NCI-H2196 (cell line): ENCODE data around the gene MYH3.

Source experiments
- DNase-seq: peaks from one replicate; lab custom pipeline; 2025; ENCODE audit not compliant: unreplicated experiment; lab: John Stamatoyannopoulos, UW

MYH3 gene

DNA sequence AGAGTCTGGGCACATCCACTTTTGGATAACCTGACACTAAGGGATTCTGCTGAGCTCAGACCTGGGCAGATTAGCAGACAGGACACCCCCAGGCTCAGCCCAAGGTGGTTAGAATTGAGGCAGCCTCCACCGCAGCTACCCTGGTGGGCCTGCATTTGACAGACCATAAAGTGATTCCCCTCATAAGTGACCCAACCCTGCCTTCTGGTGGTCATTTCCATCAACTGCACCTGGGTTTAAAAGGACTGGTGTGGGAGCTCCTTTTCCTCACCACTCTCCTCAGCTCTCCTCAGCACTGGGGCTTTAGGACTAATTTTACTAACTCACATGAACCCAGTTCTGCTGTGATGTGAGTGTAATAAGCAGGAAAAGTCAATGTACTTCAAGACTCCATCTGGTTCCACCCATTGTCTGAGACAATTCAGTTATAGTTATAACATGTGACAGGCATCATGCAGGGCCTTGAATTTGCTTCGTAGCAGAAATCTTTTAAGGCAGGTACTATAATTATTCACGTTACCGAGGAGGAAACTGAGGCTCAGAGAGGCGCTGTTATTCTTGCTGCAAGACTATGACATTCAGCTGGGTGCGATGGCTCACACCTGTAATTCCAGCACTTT, 42.5 kb downstream of the MYH3 start:
- peak; percentile 5 for DNase-seq

- DNase-seq, result no peak
These were observed 43.2 kb downstream of the MYH3 start for GRCh38 chr17:10613775-10614513.

DNA sequence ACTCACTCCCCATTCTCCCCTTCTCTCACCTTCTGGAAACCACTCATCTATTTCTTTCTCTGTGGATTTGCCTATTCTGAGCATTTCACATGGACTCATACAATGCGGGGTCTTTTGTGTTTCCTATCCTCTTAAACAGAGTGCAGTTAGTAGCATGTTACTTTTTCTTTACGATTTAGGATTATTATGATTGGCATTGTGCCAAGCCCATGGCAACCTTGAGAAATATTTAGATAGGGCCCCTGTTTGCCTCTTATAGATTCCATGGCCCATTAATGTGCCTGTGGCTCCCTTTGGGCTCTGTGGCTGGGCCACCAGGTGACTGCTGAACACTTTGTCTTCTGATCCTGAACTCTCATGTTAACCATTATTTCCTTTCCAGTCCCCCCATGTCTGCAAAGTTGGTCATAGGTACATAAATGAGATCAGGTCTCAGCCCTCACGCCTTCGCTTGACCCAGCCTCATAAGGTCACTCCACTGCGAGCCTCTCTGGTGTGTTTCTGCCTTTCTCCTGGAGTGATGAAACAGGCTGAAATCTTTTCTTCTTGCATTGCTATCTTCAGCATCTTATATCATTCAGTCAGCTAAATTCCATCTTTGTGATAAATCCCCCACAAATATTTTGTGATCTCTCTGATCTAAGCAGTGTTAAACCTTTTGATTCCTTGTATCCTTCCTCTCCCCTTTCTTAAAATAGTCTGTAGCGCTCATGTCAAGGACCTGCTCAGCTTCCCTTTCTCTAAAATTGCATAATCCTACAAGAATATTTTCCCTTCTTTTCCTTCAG, 44.0 kb downstream of the MYH3 start:
- DNase-seq, result no peak

GRCh38 chr17:10610884-10611283, 46.2 kb downstream of the MYH3 start:
- DNase-seq, result no peak

DNA sequence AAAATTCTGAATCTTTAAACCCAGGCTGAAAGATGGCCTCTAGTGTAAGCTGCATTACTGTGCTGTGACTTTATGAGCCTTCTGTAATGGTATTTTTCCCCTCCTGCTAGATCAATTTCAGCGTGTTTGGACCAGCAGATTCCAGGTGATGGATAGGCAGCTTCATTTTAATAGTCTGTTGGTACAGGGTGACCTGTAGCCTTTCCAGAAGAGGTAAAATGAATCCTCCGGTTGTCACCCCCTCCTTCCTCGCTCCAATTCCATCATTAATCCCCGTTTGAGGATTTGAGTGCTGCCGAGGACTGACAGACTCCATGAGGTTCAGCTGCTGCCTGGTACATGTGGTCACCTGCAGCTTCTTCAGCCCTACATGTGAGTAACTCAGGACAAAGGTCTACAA, 48.9 kb downstream of the MYH3 start:
- no peak for DNase-seq

DNA sequence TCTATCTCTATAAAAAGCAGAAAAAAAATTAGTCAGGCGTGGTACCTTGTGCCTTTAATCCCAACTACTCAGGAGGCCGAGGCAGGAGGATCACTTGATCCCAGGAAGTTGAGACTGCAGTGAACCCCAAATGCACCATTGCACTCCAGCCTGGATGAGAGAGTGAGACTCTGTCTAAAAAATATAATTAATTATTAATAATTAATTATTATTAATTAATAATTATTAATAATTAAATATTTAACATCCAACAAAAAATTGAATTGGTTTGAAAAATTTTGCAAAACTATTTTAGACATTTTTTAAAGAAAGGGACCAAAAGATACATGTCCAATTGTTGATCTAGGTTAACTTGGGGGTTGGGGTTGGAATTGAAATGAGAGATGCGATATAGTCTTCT, 51.0 kb downstream of the MYH3 start:
- no peak for DNase-seq

DNA sequence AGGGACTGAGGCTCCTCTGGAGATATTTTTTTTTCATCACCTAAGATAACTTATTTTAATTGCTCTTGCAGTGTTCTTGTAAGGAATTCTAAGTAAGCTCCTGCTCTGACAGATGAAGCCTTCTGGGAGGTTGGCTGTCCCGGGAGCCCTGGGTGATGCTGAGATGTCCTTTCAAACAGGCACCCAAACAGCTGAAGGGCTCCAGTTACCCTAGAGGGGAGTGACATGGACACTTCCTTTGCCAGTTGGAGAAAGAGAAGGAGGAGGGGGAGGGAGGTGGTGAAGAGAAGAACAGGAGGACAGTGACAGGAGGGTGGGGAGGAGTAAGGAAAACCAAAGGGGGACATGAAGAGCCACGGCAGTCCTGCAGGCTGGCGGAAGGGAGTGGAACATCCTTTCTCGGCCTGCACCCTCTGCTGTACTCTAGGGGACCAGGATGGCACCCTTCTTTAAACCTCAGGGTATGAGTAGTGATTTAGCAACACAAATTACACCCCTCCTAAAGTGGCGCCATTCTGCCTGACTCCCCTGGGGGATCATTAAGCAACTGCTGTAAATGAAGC, 51.8 kb downstream of the MYH3 start:
- DNase-seq, result no peak

DNA sequence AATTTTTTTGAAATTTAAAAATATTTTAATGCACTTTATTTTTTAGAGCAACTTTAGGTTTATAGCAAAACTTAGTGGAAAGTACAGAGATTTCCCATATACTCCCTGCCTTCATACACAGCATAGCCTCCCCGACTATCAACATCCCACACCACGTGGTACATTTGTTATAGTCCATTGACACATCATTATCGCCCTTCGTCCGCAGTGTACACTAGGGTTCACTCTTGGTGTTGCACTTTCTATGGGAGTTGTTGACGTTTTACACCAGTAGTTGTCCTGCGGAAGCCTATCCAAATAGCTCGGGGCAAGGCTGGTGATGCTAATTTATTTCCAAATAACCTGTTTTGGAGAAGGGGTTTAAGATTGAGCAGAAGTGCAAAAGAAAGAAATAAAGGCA, 52.6 kb downstream of the MYH3 start:
- DNase-seq, result no peak

DNA sequence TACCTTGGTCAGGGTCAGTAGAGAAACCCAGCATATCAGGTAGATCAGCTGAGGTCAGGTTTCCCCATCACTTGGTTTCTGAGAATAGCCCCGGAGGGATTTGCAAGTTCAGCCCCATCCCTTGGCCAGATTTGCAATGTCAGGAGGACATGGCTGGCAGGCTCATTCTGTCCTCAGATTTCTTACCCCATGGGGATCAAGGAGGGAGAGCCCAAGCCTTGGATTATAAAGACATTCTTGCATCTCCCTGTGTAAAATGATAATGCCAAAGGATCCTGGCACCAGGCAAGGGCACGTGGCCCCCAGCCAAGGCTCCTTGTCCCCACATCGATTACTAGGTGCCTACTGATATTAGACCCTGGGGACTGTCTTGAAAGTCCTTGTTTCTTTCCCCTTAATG, 53.2 kb downstream of the MYH3 start:
- DNase-seq, result no peak

DNA sequence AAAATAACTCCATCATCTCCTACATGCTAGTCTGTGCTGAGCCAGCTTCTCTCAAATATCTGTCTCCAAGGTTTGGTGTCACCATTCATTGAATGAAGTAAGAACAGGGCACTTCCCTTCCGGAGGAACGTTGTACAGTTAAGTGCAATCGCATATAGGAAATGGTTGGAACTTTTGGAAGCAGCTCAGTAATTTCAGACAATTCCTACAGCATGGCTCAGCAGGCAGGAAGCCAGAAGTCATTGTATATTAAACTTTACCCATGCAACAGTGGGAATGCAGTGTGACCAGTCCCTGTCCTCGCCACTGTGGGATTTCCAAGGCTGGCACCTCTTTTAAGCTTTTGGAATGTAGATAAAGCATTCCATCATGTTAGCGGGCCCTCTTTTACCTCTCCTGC, 56.5 kb downstream of the MYH3 start:
- no peak for DNase-seq

DNA sequence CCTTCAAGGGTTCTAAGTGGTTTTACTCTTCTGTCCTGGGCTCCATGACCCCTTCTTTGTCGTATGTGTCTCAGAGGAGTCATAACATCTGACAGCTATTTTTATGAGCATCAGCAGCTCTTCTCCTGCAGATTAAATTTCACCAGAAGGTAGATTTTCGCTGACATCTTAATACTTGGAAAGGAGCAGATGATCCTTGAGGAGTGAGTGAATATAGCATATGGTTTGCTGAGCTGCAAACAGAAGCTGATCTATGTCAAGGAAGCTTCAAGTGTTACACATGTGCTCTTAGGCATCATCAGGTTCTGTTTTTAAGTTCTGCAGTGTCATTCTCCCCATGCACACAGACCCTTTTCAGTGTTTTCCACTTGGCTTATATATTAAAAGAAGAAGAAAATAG, 58.5 kb downstream of the MYH3 start:
- DNase-seq, result no peak

DNA sequence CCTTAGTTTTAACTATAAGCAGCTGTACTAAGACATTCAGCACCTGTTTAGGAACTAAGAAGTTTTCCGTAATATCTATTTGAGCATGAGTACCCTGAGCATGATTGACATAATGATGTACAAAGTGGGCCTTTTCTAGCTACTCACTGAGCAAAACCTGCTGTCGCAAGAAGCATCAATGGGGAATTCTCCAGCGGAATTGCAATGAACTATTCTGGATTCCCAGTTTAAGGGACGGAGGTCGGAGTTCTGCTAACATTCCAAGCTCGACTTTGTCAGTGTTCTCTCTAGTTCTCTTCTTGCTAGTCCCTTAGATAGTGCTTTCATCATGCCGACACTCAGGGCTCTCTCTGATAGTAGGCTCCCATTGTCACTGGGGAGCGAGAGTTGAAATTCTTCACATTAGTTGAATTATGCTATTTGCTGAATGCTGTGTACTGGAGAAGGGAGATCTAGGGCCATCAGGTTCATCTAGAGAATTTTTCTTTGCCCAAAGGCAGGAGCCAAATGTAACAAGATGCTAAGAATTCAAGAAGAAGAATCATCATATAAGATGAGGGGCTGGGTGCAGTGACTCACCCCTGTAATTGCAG, 67.5 kb downstream of the MYH3 start:
- no peak for DNase-seq

GRCh38 chr17:10585529-10585928, 71.6 kb downstream of the MYH3 start:
- no peak for DNase-seq

- no peak for DNase-seq
These were observed 73.3 kb downstream of the MYH3 start for GRCh38 chr17:10583834-10584233.

DNA sequence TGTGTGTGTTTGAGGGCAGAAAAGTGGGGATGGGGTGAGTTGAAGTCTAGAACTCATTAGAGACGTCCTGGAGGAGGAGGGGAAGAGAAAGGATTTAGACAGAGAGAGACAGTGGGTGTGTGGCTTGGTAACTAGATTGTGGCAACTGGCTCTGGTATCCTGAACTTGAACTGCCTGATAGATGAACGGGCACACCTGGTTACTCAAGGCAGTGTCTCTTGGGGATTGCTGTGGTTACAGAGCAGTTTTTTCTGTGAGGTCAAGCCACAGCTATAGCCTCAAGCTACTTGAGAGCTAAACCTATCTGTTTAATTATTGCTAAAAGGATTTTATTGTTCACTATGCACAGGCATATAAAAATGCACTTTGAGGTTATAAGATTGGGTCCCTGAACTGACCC, 77.8 kb downstream of the MYH3 start:
- no peak for DNase-seq
